Measurements from ENCODE around the gene KRTAP4-5.
"Not testable (repeated sequence)": the region's sequence is repeated elsewhere in the genome, so short reads cannot be mapped to it uniquely, and the experiment has no call there.

Gene KRTAP4-5

GRCh38 chr17:41147531-41148204, 2.0 kb downstream of the KRTAP4-5 start:
- DNase-seq (ENCODE audit: low read depth in 2 of 2, low spot score in 1 of 2), result no peak

- no peak for DNase-seq (ENCODE audit: low read depth in 2 of 2, low spot score in 1 of 2)
These were observed 4.4 kb downstream of the KRTAP4-5 start for GRCh38 chr17:41145261-41145660.

GRCh38 chr17:41144846-41145245, 4.8 kb downstream of the KRTAP4-5 start:
- no peak for DNase-seq (ENCODE audit: low read depth in 2 of 2, low spot score in 1 of 2)

GRCh38 chr17:41141361-41141760, 8.3 kb downstream of the KRTAP4-5 start:
- DNase-seq (ENCODE audit: low read depth in 2 of 2, low spot score in 1 of 2), result no peak

- DNase-seq (ENCODE audit: low read depth in 2 of 2, low spot score in 1 of 2), result no peak
These were observed 9.1 kb downstream of the KRTAP4-5 start, which contains the start of gene KRTAP4-6 for GRCh38 chr17:41140360-41141131. KRTAP4-6 (minus strand) TSS chr17:41140544; CDS start chr17:41140487, 57 bp downstream.

- DNase-seq (ENCODE audit: low read depth in 2 of 2, low spot score in 1 of 2), result not testable (repeated sequence)
These were observed 9.8 kb downstream of the KRTAP4-5 start for GRCh38 chr17:41139865-41140264.

- no peak for DNase-seq (ENCODE audit: low read depth in 2 of 2, low spot score in 1 of 2)
These were observed 15.5 kb downstream of the KRTAP4-5 start for GRCh38 chr17:41133880-41134735.

GRCh38 chr17:41131979-41132378, 17.6 kb downstream of the KRTAP4-5 start:
- DNase-seq (ENCODE audit: low read depth in 2 of 2, low spot score in 1 of 2), result no peak

GRCh38 chr17:41127371-41127770, 22.3 kb downstream of the KRTAP4-5 start:
- DNase-seq (ENCODE audit: low read depth in 2 of 2, low spot score in 1 of 2), result no peak

- no peak for DNase-seq (ENCODE audit: low read depth in 2 of 2, low spot score in 1 of 2)
These were observed 23.2 kb downstream of the KRTAP4-5 start for GRCh38 chr17:41126412-41126811.

- DNase-seq (ENCODE audit: low read depth in 2 of 2, low spot score in 1 of 2), result no peak
These were observed 24.6 kb downstream of the KRTAP4-5 start for GRCh38 chr17:41125064-41125463.

GRCh38 chr17:41123991-41124371, 25.6 kb downstream of the KRTAP4-5 start, which contains the start of gene KRTAP4-12:
KRTAP4-12 (minus strand) TSS chr17:41124182; CDS start chr17:41124122, 60 bp downstream.
- not testable (repeated sequence) for DNase-seq (ENCODE audit: low read depth in 2 of 2, low spot score in 1 of 2)

- DNase-seq (ENCODE audit: low read depth in 2 of 2, low spot score in 1 of 2), result not testable (repeated sequence)
These were observed 26.2 kb downstream of the KRTAP4-5 start for GRCh38 chr17:41123292-41123990.

- DNase-seq (ENCODE audit: low read depth in 2 of 2, low spot score in 1 of 2), result no peak
These were observed 27.9 kb downstream of the KRTAP4-5 start for GRCh38 chr17:41121742-41122141.

GRCh38 chr17:41119696-41120690, 29.6 kb downstream of the KRTAP4-5 start:
- DNase-seq (ENCODE audit: low read depth in 2 of 2, low spot score in 1 of 2), result not testable (repeated sequence)

- DNase-seq (ENCODE audit: low read depth in 2 of 2, low spot score in 1 of 2), result no peak
These were observed 30.9 kb downstream of the KRTAP4-5 start for GRCh38 chr17:41118721-41119120.

- DNase-seq (ENCODE audit: low read depth in 2 of 2, low spot score in 1 of 2), result not testable (repeated sequence)
These were observed 31.7 kb downstream of the KRTAP4-5 start, which contains the start of gene KRTAP4-11 for GRCh38 chr17:41117846-41118386. KRTAP4-11 (minus strand) TSS chr17:41118373; CDS start chr17:41118315, 58 bp downstream.

GRCh38 chr17:41116297-41116696, 33.3 kb downstream of the KRTAP4-5 start:
- no peak for DNase-seq (ENCODE audit: low read depth in 2 of 2, low spot score in 1 of 2)
